RWPE1 (cell line): ENCODE data around the gene MED13L.

Experiments
- CTCF ChIA-PET: fragments of 350-600 bp; sonication (Branson Sonifier 250); formaldehyde crosslinking; extraction: SDS; loops from one replicate; lab custom pipeline; 2021; lab: Yijun Ruan, JAX
- POLR2A ChIA-PET: fragments of 400-600 bp; formaldehyde crosslinking; extraction: SDS; loops from one replicate; lab custom pipeline; 2020; ENCODE audit warnings: antibody characterized with exemption; ENCODE audit not compliant: low non-redundant PET; lab: Yijun Ruan, JAX
- DNase-seq: peaks from one replicate; pipeline ENCODE4 v3.0.0; 2012; ENCODE audit warnings: low spot score
- H3K27ac ChIP-seq: fragments of 450-650 bp; 2 replicates; pipeline ENCODE4 v1.5.1; 2017
- CTCF ChIP-seq: fragments of 450-650 bp; conservative IDR thresholded peaks from 2 replicates; pipeline ENCODE4 v1.5.1; 2017; ENCODE audit warnings: low read depth, mild to moderate bottlenecking

Gene MED13L

GRCh38 chr12:116313194-116313927 lies 35.9 kb upstream of the MED13L start:
- ChIA-PET POLR2A (no interaction called here), CTCF (interaction anchor here (0.7 kb wide), 1 partner anchor 857 kb away, joined by 3 read pairs; no protein-coding TSS in a partner anchor)
- H3K27ac ChIP-seq = no peak overlapping the region
- DNase-seq = no peak
- no peak for TF ChIP-seq CTCF

GRCh38 chr12:116310082-116310481 lies 32.6 kb upstream of the MED13L start:
- TF ChIP-seq CTCF = no peak
- H3K27ac ChIP-seq = no peak overlapping the region
- ChIA-PET CTCF (no interaction called here), POLR2A (no interaction called here)
- DNase-seq = no peak

GRCh38 chr12:116309343-116309742 lies 31.9 kb upstream of the MED13L start:
- no peak for TF ChIP-seq CTCF
- CTCF ChIA-PET = interaction anchor here (1.1 kb wide), 1 partner anchor 41 kb away, joined by 3 read pairs; no protein-coding TSS in a partner anchor
- POLR2A ChIA-PET = no interaction called here
- DNase-seq = no peak
- H3K27ac ChIP-seq = no peak overlapping the region

- POLR2A ChIA-PET = no interaction called here
These were observed 31.2 kb upstream of the MED13L start for GRCh38 chr12:116308647-116309046.

GRCh38 chr12:116306968-116307367 lies 29.5 kb upstream of the MED13L start:
- H3K27ac ChIP-seq = no peak overlapping the region
- DNase-seq = no peak
- no peak for TF ChIP-seq CTCF
- ChIA-PET CTCF (no interaction called here), POLR2A (no interaction called here)

More at GRCh38 chr12:116308647-116309046, 31.2 kb upstream of the MED13L start:
- TF ChIP-seq CTCF = no peak
- CTCF ChIA-PET = interaction anchor here (1.1 kb wide), 1 partner anchor 41 kb away, joined by 3 read pairs; no protein-coding TSS in a partner anchor
- no peak overlapping the region for H3K27ac ChIP-seq
- DNase-seq = no peak

- no peak overlapping the region for H3K27ac ChIP-seq
- TF ChIP-seq CTCF = no peak
- no peak for DNase-seq
- CTCF ChIA-PET = interaction anchor here (0.6 kb wide), 1 partner anchor 94 kb away, joined by 3 read pairs; no protein-coding TSS in a partner anchor
- POLR2A ChIA-PET = no interaction called here
These were observed 29.0 kb upstream of the MED13L start for GRCh38 chr12:116306506-116306905.
